ENCODE data around the gene PIEZO1. TPM values are rescaled to one million over a fixed set of nuclear protein-coding genes. Genes with fewer than 3 reads are reported as not detected.

PIEZO1 gene
- total and polyA plus RNA-seq, 7 experiments from 2014 or later = 3.6 to 237 (median 111) TPM

- ATAC-seq (peak; percentile 63), DNase-seq (peak in 5 of 9 donors; percentile 30 to 50 (median 40))
- no peaks in the 10 kb centered on the region for H3K27me3 ChIP-seq (ENCODE audit: control insufficient read depth in 2 of 2, insufficient read depth in 2 of 2, low read length in 2 of 2)
- Mint-ChIP-seq H3K4me1 (peaks cover 8 to 27% (median 11%) of the 10 kb centered on the region in 7 donors), H3K36me3 (peaks cover 0 to 6% (median 0%) of the 10 kb centered on the region in 5 donors), H3K4me3 (peak overlapping the region; percentile 42 to 86 (median 65)), H3K27ac (peak overlapping the region in 8 of 9 donors; percentile 20 to 94 (median 82)), H3K27me3 (no peaks in the 10 kb centered on the region), H3K9me3 (no peaks in the 10 kb centered on the region)
- intact Hi-C loops (cut with micrococcal nuclease) = no loop called here
- H3K36me3 ChIP-seq (ENCODE audit: control insufficient read depth in 2 of 3, insufficient read depth in 3 of 3, low read length in 3 of 3) = no peaks in the 10 kb centered on the region
- ChIA-PET CTCF (interaction anchor here (1.2 to 2.2 kb wide), 3 partner anchors 14 to 22 kb away, joined by 3 to 7 read pairs (median 6); no protein-coding TSS in a partner anchor), POLR2A (interaction anchor here (1.2 to 1.8 kb wide), 2 partner anchors 14 to 21 kb away, joined by 5 to 6 read pairs; no protein-coding TSS in a partner anchor)
- H3K9me3 ChIP-seq (ENCODE audit: control insufficient read depth in 2 of 3, low read length in 3 of 3) = no peaks in the 10 kb centered on the region
- H3K4me1 ChIP-seq (ENCODE audit: control insufficient read depth in 2 of 2, insufficient read depth in 2 of 2, low read length in 2 of 2) = peaks cover 3 to 16% of the 10 kb centered on the region in 2 donors
- peak overlapping the region; percentile 58 for H3K27ac ChIP-seq (ENCODE audit: low read depth, low read length)
- H3K4me3 ChIP-seq (ENCODE audit: low read length) = no peak overlapping the region
These were observed 25.6 kb downstream of the PIEZO1 start for GRCh38 chr16:88759245-88759975.

GRCh38 chr16:88758944-88759244 is 26.1 kb downstream of the PIEZO1 start:
- intact Hi-C loops (cut with micrococcal nuclease) = no loop called here
- peaks cover 0 to 6% (median 0%) of the 10 kb centered on the region in 5 donors for H3K36me3 Mint-ChIP-seq
- POLR2A ChIA-PET = interaction anchor here (1.2 to 1.8 kb wide), 2 partner anchors 13 to 22 kb away, joined by 5 to 6 read pairs; no protein-coding TSS in a partner anchor
- H3K27ac Mint-ChIP-seq = peak overlapping the region in 6 of 9 donors; percentile 39 to 88 (median 74)
- Histone ChIP-seq H3K27me3 (ENCODE audit: control insufficient read depth in 2 of 2, insufficient read depth in 2 of 2, low read length in 2 of 2) (no peaks in the 10 kb centered on the region), H3K27ac (ENCODE audit: low read depth, low read length) (peak overlapping the region; percentile 58), H3K9me3 (ENCODE audit: control insufficient read depth in 2 of 3, low read length in 3 of 3) (no peaks in the 10 kb centered on the region), H3K4me1 (ENCODE audit: control insufficient read depth in 2 of 2, insufficient read depth in 2 of 2, low read length in 2 of 2) (peaks cover 3 to 16% of the 10 kb centered on the region in 2 donors), H3K4me3 (ENCODE audit: low read length) (no peak overlapping the region), H3K36me3 (ENCODE audit: control insufficient read depth in 2 of 3, insufficient read depth in 3 of 3, low read length in 3 of 3) (no peaks in the 10 kb centered on the region)
- DNase-seq (no peak), ATAC-seq (no peak)
- CTCF ChIA-PET = interaction anchor here (2.0 to 2.2 kb wide), 2 partner anchors 13 to 22 kb away, joined by 6 to 7 read pairs; no protein-coding TSS in a partner anchor
- no peaks in the 10 kb centered on the region for H3K27me3 Mint-ChIP-seq
- H3K4me3 Mint-ChIP-seq = peak overlapping the region in 3 of 10 donors; percentile 53 to 76 (median 67)
- no peaks in the 10 kb centered on the region for H3K9me3 Mint-ChIP-seq
- peaks cover 8 to 27% (median 11%) of the 10 kb centered on the region in 7 donors for H3K4me1 Mint-ChIP-seq

GRCh38 chr16:88758227-88758943 is 26.6 kb downstream of the PIEZO1 start:
- H3K4me1 Mint-ChIP-seq = peaks cover 5 to 29% (median 11%) of the 10 kb centered on the region in 7 donors
- H3K36me3 Mint-ChIP-seq = peaks cover 0 to 6% (median 0%) of the 10 kb centered on the region in 5 donors
- no peaks in the 10 kb centered on the region for H3K9me3 ChIP-seq (ENCODE audit: control insufficient read depth in 2 of 3, low read length in 3 of 3)
- H3K27ac Mint-ChIP-seq = peak overlapping the region in 4 of 9 donors; percentile 39 to 82 (median 59)
- ATAC-seq = no peak
- H3K27ac ChIP-seq (ENCODE audit: low read depth, low read length) = peak overlapping the region; percentile 58
- DNase-seq = no peak
- no peak overlapping the region for H3K4me3 Mint-ChIP-seq
- peaks cover 3 to 16% of the 10 kb centered on the region in 2 donors for H3K4me1 ChIP-seq (ENCODE audit: control insufficient read depth in 2 of 2, insufficient read depth in 2 of 2, low read length in 2 of 2)
- CTCF ChIA-PET = interaction anchor here (1.1 to 2.2 kb wide), 3 partner anchors 11 to 21 kb away, joined by 3 to 7 read pairs (median 6); no protein-coding TSS in a partner anchor
- H3K27me3 ChIP-seq (ENCODE audit: control insufficient read depth in 2 of 2, insufficient read depth in 2 of 2, low read length in 2 of 2) = no peaks in the 10 kb centered on the region
- H3K27me3 Mint-ChIP-seq = no peaks in the 10 kb centered on the region
- H3K9me3 Mint-ChIP-seq = no peaks in the 10 kb centered on the region
- no peaks in the 10 kb centered on the region for H3K36me3 ChIP-seq (ENCODE audit: control insufficient read depth in 2 of 3, insufficient read depth in 3 of 3, low read length in 3 of 3)
- H3K4me3 ChIP-seq (ENCODE audit: low read length) = no peak overlapping the region
- POLR2A ChIA-PET = interaction anchor here (1.2 to 1.8 kb wide), 3 partner anchors 13 to 23 kb away, joined by 3 to 6 read pairs (median 5); no protein-coding TSS in a partner anchor
- intact Hi-C loops (cut with micrococcal nuclease) = no loop called here

GRCh38 chr16:88755745-88756443 is 29.1 kb downstream of the PIEZO1 start:
- Mint-ChIP-seq H3K36me3 (peaks cover 0 to 6% (median 0%) of the 10 kb centered on the region in 5 donors), H3K4me1 (peaks cover 4 to 26% (median 11%) of the 10 kb centered on the region in 7 donors), H3K4me3 (no peak overlapping the region), H3K27ac (peak overlapping the region in 2 of 9 donors; percentile 57 to 69), H3K27me3 (no peaks in the 10 kb centered on the region), H3K9me3 (no peaks in the 10 kb centered on the region)
- CTCF ChIA-PET = interaction anchor here (0.8 kb wide), 1 partner anchor 18 kb away, joined by 3 read pairs; no protein-coding TSS in a partner anchor
- Histone ChIP-seq H3K27ac (ENCODE audit: low read depth, low read length) (no peak overlapping the region), H3K4me3 (ENCODE audit: low read length) (no peak overlapping the region), H3K9me3 (ENCODE audit: control insufficient read depth in 2 of 3, low read length in 3 of 3) (no peaks in the 10 kb centered on the region), H3K36me3 (ENCODE audit: control insufficient read depth in 2 of 3, insufficient read depth in 3 of 3, low read length in 3 of 3) (no peaks in the 10 kb centered on the region), H3K27me3 (ENCODE audit: control insufficient read depth in 2 of 2, insufficient read depth in 2 of 2, low read length in 2 of 2) (no peaks in the 10 kb centered on the region), H3K4me1 (ENCODE audit: control insufficient read depth in 2 of 2, insufficient read depth in 2 of 2, low read length in 2 of 2) (peaks cover 3 to 16% of the 10 kb centered on the region in 2 donors)
- POLR2A ChIA-PET = interaction anchor here (1.2 kb wide), 1 partner anchor 39 kb away, joined by 4 read pairs; no protein-coding TSS in a partner anchor
- DNase-seq (no peak), ATAC-seq (no peak)
- intact Hi-C loops (cut with micrococcal nuclease) = no loop called here

GRCh38 chr16:88754912-88755744 is 29.9 kb downstream of the PIEZO1 start:
- H3K27me3 ChIP-seq (ENCODE audit: control insufficient read depth in 2 of 2, insufficient read depth in 2 of 2, low read length in 2 of 2) = no peaks in the 10 kb centered on the region
- no peaks in the 10 kb centered on the region for H3K9me3 ChIP-seq (ENCODE audit: control insufficient read depth in 2 of 3, low read length in 3 of 3)
- no peaks in the 10 kb centered on the region for H3K36me3 ChIP-seq (ENCODE audit: control insufficient read depth in 2 of 3, insufficient read depth in 3 of 3, low read length in 3 of 3)
- H3K4me1 ChIP-seq (ENCODE audit: control insufficient read depth in 2 of 2, insufficient read depth in 2 of 2, low read length in 2 of 2) = peaks cover 3 to 14% of the 10 kb centered on the region in 2 donors
- H3K27ac ChIP-seq (ENCODE audit: low read depth, low read length) = no peak overlapping the region
- CTCF ChIA-PET = interaction anchor here (0.8 kb wide), 1 partner anchor 17 kb away, joined by 3 read pairs; no protein-coding TSS in a partner anchor
- H3K4me1 Mint-ChIP-seq = peaks cover 4 to 26% (median 11%) of the 10 kb centered on the region in 7 donors
- no peak overlapping the region for H3K4me3 ChIP-seq (ENCODE audit: low read length)
- peaks cover 0 to 6% (median 0%) of the 10 kb centered on the region in 5 donors for H3K36me3 Mint-ChIP-seq
- no peaks in the 10 kb centered on the region for H3K27me3 Mint-ChIP-seq
- intact Hi-C loops (cut with micrococcal nuclease) = no loop called here
- DNase-seq (peak in 2 of 9 donors; percentile 22 to 29), ATAC-seq (no peak)
- no peak overlapping the region for H3K4me3 Mint-ChIP-seq
- peak overlapping the region in 4 of 9 donors; percentile 57 to 77 (median 69) for H3K27ac Mint-ChIP-seq
- POLR2A ChIA-PET = interaction anchor here (1.0 to 1.2 kb wide), 2 partner anchors 26 to 40 kb away, joined by 3 to 4 read pairs; no protein-coding TSS in a partner anchor
- no peaks in the 10 kb centered on the region for H3K9me3 Mint-ChIP-seq
